Measurements from ENCODE around the gene OR4D9.

DNA sequence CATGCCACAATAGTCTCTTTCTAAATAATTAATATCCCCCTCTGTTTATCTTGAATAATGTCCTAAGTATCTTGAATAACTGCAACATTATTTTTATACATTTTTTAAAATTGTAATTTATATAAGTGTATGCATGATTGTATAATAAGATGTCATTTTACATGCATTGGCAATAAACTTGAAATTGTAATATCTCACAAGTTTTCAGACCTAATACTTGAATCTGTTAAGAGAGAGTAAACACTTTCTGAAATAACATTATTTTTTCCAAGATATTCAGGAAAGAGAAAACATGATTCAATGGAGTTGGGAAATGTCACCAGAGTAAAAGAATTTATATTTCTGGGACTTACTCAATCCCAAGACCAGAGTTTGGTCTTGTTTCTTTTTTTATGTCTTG, 8.1 kb upstream of the OR4D9 start, which contains the start of gene OR4D11:
- no peak for TF ChIP-seq POLR2A (IDR thresholded peaks at IDR 0.05)
- TF ChIP-seq, protein P1, sequence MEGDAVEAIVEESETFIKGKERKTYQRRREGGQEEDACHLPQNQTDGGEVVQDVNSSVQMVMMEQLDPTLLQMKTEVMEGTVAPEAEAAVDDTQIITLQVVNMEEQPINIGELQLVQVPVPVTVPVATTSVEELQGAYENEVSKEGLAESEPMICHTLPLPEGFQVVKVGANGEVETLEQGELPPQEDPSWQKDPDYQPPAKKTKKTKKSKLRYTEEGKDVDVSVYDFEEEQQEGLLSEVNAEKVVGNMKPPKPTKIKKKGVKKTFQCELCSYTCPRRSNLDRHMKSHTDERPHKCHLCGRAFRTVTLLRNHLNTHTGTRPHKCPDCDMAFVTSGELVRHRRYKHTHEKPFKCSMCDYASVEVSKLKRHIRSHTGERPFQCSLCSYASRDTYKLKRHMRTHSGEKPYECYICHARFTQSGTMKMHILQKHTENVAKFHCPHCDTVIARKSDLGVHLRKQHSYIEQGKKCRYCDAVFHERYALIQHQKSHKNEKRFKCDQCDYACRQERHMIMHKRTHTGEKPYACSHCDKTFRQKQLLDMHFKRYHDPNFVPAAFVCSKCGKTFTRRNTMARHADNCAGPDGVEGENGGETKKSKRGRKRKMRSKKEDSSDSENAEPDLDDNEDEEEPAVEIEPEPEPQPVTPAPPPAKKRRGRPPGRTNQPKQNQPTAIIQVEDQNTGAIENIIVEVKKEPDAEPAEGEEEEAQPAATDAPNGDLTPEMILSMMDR (IDR thresholded peaks at IDR 0.05): no peak
- TF ChIP-seq EP300 (IDR thresholded peaks at IDR 0.05): no peak
- no peak for TF ChIP-seq POLR2AphosphoS5 (IDR thresholded peaks at IDR 0.05)

All from stomach (tissue), 4 donors.